H1 (cell line): ENCODE results near the gene METTL9.

Experiments used
- CEBPB ChIP-seq: IDR thresholded peaks from 2 replicates; pipeline ENCODE4 v1.6.1; 2012; ENCODE audit warnings: low read depth, low read length
- EP300 ChIP-seq, 2 experiments: IDR thresholded peaks; 1 replicate in 1 of 2; 2 replicates in 1 of 2; pipeline ENCODE4 v1.6.1; 2011 to 2012; ENCODE audit warnings: low read depth in 2 of 2, low read length in 2 of 2, mild to moderate bottlenecking in 2 of 2, borderline replicate concordance in 1 of 2, inconsistent platforms in 1 of 2, moderate library complexity in 1 of 2
- JUND ChIP-seq: IDR thresholded peaks from 2 replicates; pipeline ENCODE4 v1.6.1; 2011; ENCODE audit warnings: mild to moderate bottlenecking, improper control_type of control experiment, low read length
- NRF1 ChIP-seq: IDR thresholded peaks from 2 replicates; pipeline ENCODE4 v1.6.1; 2011; ENCODE audit warnings: mild to moderate bottlenecking, low read depth, low read length, improper control_type of control experiment
- POLR2A ChIP-seq, 2 experiments: IDR thresholded peaks; 1 replicate in 1 of 2; 2 replicates in 1 of 2; pipeline ENCODE4 v1.6.1; 2011; ENCODE audit warnings: low read depth in 2 of 2, low read length in 2 of 2, mild to moderate bottlenecking in 2 of 2; ENCODE audit errors: control extremely low read depth in 1 of 2
- POLR2AphosphoS5 ChIP-seq: IDR thresholded peaks from 2 replicates; pipeline ENCODE4 v1.6.1; 2011; ENCODE audit warnings: low read depth, low read length
- SAP30 ChIP-seq: fragments of 300-600 bp; sonication (generic); IDR thresholded peaks from 2 replicates; pipeline ENCODE4 v1.7.1; 2012; ENCODE audit warnings: low read length, moderate library complexity, mild to moderate bottlenecking, inconsistent platforms; ENCODE audit not compliant: insufficient read depth, insufficient replicate concordance
- TAF7 ChIP-seq: optimal IDR thresholded peaks from 2 replicates; pipeline ENCODE3; 2011; ENCODE audit warnings: low read depth, mild to moderate bottlenecking, inconsistent platforms, low read length, moderate library complexity, borderline replicate concordance
- YY1 ChIP-seq: IDR thresholded peaks from 2 replicates; pipeline ENCODE4 v1.6.1; 2011; ENCODE audit warnings: low read depth, mild to moderate bottlenecking, low read length
- TF ChIP-seq, protein P1 (sequence below), 3 experiments: IDR thresholded peaks; 1 replicate in 2 of 3; 2 replicates in 1 of 3; pipeline versions ENCODE4 v1.5.1 to v1.6.1; 2011; ENCODE audit warnings: low read length in 3 of 3, mild to moderate bottlenecking in 3 of 3, inconsistent platforms in 2 of 3, low read depth in 1 of 3, moderate library complexity in 1 of 3; ENCODE audit not compliant: insufficient read depth in 1 of 3; ENCODE audit errors: control extremely low read depth in 1 of 3
- TF ChIP-seq, protein P2 (sequence below): IDR thresholded peaks from 2 replicates; pipeline ENCODE4 v1.6.1; 2012; ENCODE audit warnings: inconsistent platforms

DNA sequence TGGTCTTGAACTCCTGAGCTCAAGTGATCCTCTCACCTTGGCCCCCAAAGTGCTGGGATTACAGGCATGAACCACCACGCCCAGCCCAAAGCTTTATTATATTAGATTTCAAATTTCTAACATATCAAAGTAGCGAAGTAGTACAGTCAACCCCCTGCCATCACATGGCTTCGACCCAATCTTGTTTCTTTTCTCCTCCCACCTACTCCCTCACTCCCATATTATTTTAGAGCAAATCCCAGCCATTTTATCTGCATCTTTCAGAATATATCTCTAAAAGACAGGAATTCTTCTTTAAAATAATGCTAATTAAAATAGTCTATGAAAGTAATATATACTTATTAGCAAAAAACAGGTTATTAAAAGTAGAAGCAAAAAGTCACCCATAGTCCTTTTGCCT is 52.1 kb downstream of the METTL9 start:
- TF ChIP-seq, protein P1, sequence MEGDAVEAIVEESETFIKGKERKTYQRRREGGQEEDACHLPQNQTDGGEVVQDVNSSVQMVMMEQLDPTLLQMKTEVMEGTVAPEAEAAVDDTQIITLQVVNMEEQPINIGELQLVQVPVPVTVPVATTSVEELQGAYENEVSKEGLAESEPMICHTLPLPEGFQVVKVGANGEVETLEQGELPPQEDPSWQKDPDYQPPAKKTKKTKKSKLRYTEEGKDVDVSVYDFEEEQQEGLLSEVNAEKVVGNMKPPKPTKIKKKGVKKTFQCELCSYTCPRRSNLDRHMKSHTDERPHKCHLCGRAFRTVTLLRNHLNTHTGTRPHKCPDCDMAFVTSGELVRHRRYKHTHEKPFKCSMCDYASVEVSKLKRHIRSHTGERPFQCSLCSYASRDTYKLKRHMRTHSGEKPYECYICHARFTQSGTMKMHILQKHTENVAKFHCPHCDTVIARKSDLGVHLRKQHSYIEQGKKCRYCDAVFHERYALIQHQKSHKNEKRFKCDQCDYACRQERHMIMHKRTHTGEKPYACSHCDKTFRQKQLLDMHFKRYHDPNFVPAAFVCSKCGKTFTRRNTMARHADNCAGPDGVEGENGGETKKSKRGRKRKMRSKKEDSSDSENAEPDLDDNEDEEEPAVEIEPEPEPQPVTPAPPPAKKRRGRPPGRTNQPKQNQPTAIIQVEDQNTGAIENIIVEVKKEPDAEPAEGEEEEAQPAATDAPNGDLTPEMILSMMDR (IDR thresholded peaks at IDR 0.05; ENCODE audit: control extremely low read depth in 1 of 3, insufficient read depth in 1 of 3, low read depth in 1 of 3, low read length in 3 of 3): no peak
- no peak for TF ChIP-seq TAF7
- no peak for TF ChIP-seq POLR2AphosphoS5
- TF ChIP-seq NRF1: no peak
- no peak for TF ChIP-seq POLR2A (IDR thresholded peaks at IDR 0.05; ENCODE audit: control extremely low read depth in 1 of 2, low read depth in 2 of 2, low read length in 2 of 2)
- TF ChIP-seq EP300 (IDR thresholded peaks at IDR 0.05; ENCODE audit: borderline replicate concordance in 1 of 2, low read depth in 2 of 2, low read length in 2 of 2): no peak
- no peak for TF ChIP-seq JUND
- TF ChIP-seq CEBPB: no peak
- TF ChIP-seq YY1: no peak
- TF ChIP-seq SAP30: no peak
- TF ChIP-seq, protein P2, sequence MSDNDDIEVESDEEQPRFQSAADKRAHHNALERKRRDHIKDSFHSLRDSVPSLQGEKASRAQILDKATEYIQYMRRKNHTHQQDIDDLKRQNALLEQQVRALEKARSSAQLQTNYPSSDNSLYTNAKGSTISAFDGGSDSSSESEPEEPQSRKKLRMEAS: no peak
